ENCODE data around the gene ARL16. TPM values are rescaled to one million over a fixed set of nuclear protein-coding genes. Genes with fewer than 3 reads are reported as not detected.
A peak's percentile ranks its signal among the peaks of the same experiment; 100 is the strongest.
"Not testable (repeated sequence)": the region's sequence is repeated elsewhere in the genome, so short reads cannot be mapped to it uniquely, and the experiment has no call there.

The ARL16 gene
- total RNA-seq, 4 donors from 2014 or later: 33.5 to 45.4 (median 43.4) TPM

GRCh38 chr17:81675515-81676221 is 7.9 kb downstream of the ARL16 start:
- not testable (repeated sequence) for H3K4me3 ChIP-seq, H3K27me3 ChIP-seq, H3K9me3 ChIP-seq, H3K27ac ChIP-seq, H3K4me1 ChIP-seq, DNase-seq
- H3K36me3 ChIP-seq: peaks cover 0 to 36% (median 0%) of the 10 kb centered on the region in 3 donors
- TF ChIP-seq CTCF (IDR thresholded peaks at IDR 0.05): peak; percentile 24 to 73 (median 64)

- TF ChIP-seq POLR2A (IDR thresholded peaks at IDR 0.05) (no peak), CTCF (IDR thresholded peaks at IDR 0.05) (no peak)
- H3K9me3 ChIP-seq: no peaks in the 10 kb centered on the region
- no peaks in the 10 kb centered on the region for H3K4me1 ChIP-seq
- no peak for DNase-seq
- no peak overlapping the region for H3K27ac ChIP-seq
- H3K27me3 ChIP-seq: no peaks in the 10 kb centered on the region
- no peak overlapping the region for H3K4me3 ChIP-seq
- peaks cover 0 to 52% (median 0%) of the 10 kb centered on the region in 3 donors for H3K36me3 ChIP-seq
Observed at GRCh38 chr17:81673561-81674258, 9.9 kb downstream of the ARL16 start.

- H3K4me3 ChIP-seq: no peak overlapping the region
- H3K36me3 ChIP-seq: peaks cover 0 to 52% (median 0%) of the 10 kb centered on the region in 3 donors
- H3K27ac ChIP-seq: no peak overlapping the region
- TF ChIP-seq POLR2A (IDR thresholded peaks at IDR 0.05) (no peak), CTCF (IDR thresholded peaks at IDR 0.05) (no peak)
- H3K4me1 ChIP-seq: peaks cover 0 to 3% (median 0%) of the 10 kb centered on the region in 4 donors
- no peaks in the 10 kb centered on the region for H3K27me3 ChIP-seq
- no peak for DNase-seq
- no peaks in the 10 kb centered on the region for H3K9me3 ChIP-seq
Observed at GRCh38 chr17:81672954-81673353, 10.6 kb downstream of the ARL16 start.

GRCh38 chr17:81672504-81672903 is 11.1 kb downstream of the ARL16 start:
- H3K4me1 ChIP-seq: peaks cover 0 to 8% (median 0%) of the 10 kb centered on the region in 4 donors
- no peaks in the 10 kb centered on the region for H3K27me3 ChIP-seq
- no peak overlapping the region for H3K4me3 ChIP-seq
- no peaks in the 10 kb centered on the region for H3K9me3 ChIP-seq
- TF ChIP-seq CTCF (IDR thresholded peaks at IDR 0.05) (no peak), POLR2A (IDR thresholded peaks at IDR 0.05) (no peak)
- peaks cover 0 to 52% (median 0%) of the 10 kb centered on the region in 3 donors for H3K36me3 ChIP-seq
- no peak for DNase-seq
- no peak overlapping the region for H3K27ac ChIP-seq

DNA sequence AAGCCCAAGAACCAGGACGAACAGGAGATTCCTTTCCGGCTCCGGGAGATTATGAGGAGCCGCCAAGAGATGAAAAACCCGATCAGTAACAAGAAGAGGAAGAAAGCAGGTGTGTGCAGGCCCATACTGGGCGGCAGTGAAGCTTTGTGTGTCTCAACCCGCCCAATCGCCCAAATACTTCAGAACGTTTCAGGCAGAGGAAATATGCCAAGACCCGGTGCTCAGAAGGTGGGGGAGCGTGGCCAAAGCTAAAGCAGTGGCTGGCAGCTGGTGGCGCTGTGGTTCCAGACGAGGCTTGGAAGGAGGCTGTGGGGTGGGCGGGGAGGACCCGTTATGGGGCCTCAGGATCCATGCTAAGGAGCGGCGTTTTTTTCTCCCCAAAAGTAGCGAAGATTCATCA is 15.8 kb downstream of the ARL16 start:
- TF ChIP-seq CTCF (IDR thresholded peaks at IDR 0.05): no peak
- TF ChIP-seq POLR2A (IDR thresholded peaks at IDR 0.05): no peak
- peaks cover 0 to 22% (median 10%) of the 10 kb centered on the region in 4 donors for H3K4me1 ChIP-seq
- H3K4me3 ChIP-seq: peak overlapping the region in 1 of 4 donors; percentile 89
- no peaks in the 10 kb centered on the region for H3K9me3 ChIP-seq
- H3K27me3 ChIP-seq: no peaks in the 10 kb centered on the region
- no peak for DNase-seq
- H3K27ac ChIP-seq: no peak overlapping the region
- peaks cover 0 to 43% (median 0%) of the 10 kb centered on the region in 3 donors for H3K36me3 ChIP-seq
